Measurements from ENCODE around the gene NSL1.

GRCh38 chr1:212728606-212729005, 63.0 kb downstream of the NSL1 start:
- TF ChIP-seq CTCF (IDR thresholded peaks at IDR 0.05) (no peak), ZFX (IDR thresholded peaks at IDR 0.05; ENCODE audit: borderline replicate concordance) (no peak)

Data from 22Rv1 (cell line).